ENCODE results near the gene STRA8. TPM values are rescaled to one million over a fixed set of nuclear protein-coding genes. Genes with fewer than 3 reads are reported as not detected.
"Not testable (repeated sequence)": the region's sequence is repeated elsewhere in the genome, so short reads cannot be mapped to it uniquely, and the experiment has no call there.

The STRA8 gene
- total RNA-seq, 5 donors from 2014 or later (not counting 1 experiment from before 2014, with no cell fraction given), result not detected

GRCh38 chr7:135208102-135208793, 25.4 kb upstream of the STRA8 start:
- CTCF ChIA-PET, result interaction anchor here in 1 of 2 donors (1.8 kb wide), 1 partner anchor 37 kb away, joined by 4 read pairs; no protein-coding TSS in a partner anchor
- peaks cover 21% of the 10 kb centered on the region for H3K36me3 Mint-ChIP-seq
- DNase-seq, result no peak
- WGBS (ENCODE audit: insufficient coverage), result 89% methylated on average over 4 of the region's 6 CpGs
- H3K27me3 Mint-ChIP-seq, result no peaks in the 10 kb centered on the region
- ATAC-seq (replicated peaks in 1 of 4), result no peak
- POLR2A ChIA-PET, result interaction anchor here in 1 of 2 donors (0.6 kb wide), 1 partner anchor 473 kb away, joined by 4 read pairs; no protein-coding TSS in a partner anchor
- Histone ChIP-seq H3K36me3 (ENCODE audit: control insufficient read depth in 2 of 2, extremely low read depth in 1 of 2, insufficient read depth in 1 of 2, low read length in 1 of 2) (peaks cover 6 to 22% of the 10 kb centered on the region in 2 donors), H3K9me3 (no peaks in the 10 kb centered on the region), H3K27me3 (replicated peaks in 1 of 2; ENCODE audit: control insufficient read depth in 2 of 2, extremely low read depth in 1 of 2, insufficient read depth in 2 of 2, low read length in 1 of 2) (no peaks in the 10 kb centered on the region), H3K27ac (ENCODE audit: low read length) (no peak overlapping the region), H3K4me3 (ENCODE audit: control insufficient read depth in 1 of 2, extremely low read depth in 1 of 2, low read length in 1 of 2) (no peak overlapping the region), H3K4me1 (ENCODE audit: control insufficient read depth in 1 of 2, extremely low read depth in 1 of 2, insufficient read depth in 2 of 2, low read length in 2 of 2) (peaks cover 8 to 32% of the 10 kb centered on the region in 2 experiments)
- peaks cover 45 to 59% (median 48%) of the 10 kb centered on the region in 3 donors for H3K4me1 Mint-ChIP-seq
- H3K9me3 Mint-ChIP-seq, result no peaks in the 10 kb centered on the region
- peak overlapping the region in 1 of 3 donors; percentile 18 for H3K4me3 Mint-ChIP-seq
- no peak overlapping the region for H3K27ac Mint-ChIP-seq

- POLR2A ChIA-PET, result no interaction called here
- H3K36me3 Mint-ChIP-seq, result peaks cover 10% of the 10 kb centered on the region
Measured at GRCh38 chr7:135209225-135209834, 24.3 kb upstream of the STRA8 start.

GRCh38 chr7:135210888-135211178, 22.8 kb upstream of the STRA8 start:
- WGBS (ENCODE audit: insufficient coverage), result 0% methylated on average over 13 of the region's 13 CpGs
- peak overlapping the region; percentile 77 to 94 for H3K4me3 ChIP-seq (ENCODE audit: control insufficient read depth in 1 of 2, extremely low read depth in 1 of 2, low read length in 1 of 2)

More at GRCh38 chr7:135209225-135209834, 24.3 kb upstream of the STRA8 start:
- Mint-ChIP-seq H3K4me1 (peaks cover 38 to 50% (median 39%) of the 10 kb centered on the region in 3 donors), H3K27ac (no peak overlapping the region), H3K27me3 (no peaks in the 10 kb centered on the region), H3K9me3 (no peaks in the 10 kb centered on the region), H3K4me3 (peak overlapping the region in 2 of 3 donors; percentile 89 to 93)
- DNase-seq (no peak), ATAC-seq (replicated peaks in 1 of 4) (no peak)
- H3K4me1 ChIP-seq (ENCODE audit: control insufficient read depth in 1 of 2, extremely low read depth in 1 of 2, insufficient read depth in 2 of 2, low read length in 2 of 2), result peaks cover 8 to 30% of the 10 kb centered on the region in 2 experiments
- WGBS (ENCODE audit: insufficient coverage), result no CpG with 5 or more reads among the region's 7 CpGs
- H3K36me3 ChIP-seq (ENCODE audit: control insufficient read depth in 2 of 2, extremely low read depth in 1 of 2, insufficient read depth in 1 of 2, low read length in 1 of 2), result peaks cover 6 to 11% of the 10 kb centered on the region in 2 donors
- no peaks in the 10 kb centered on the region for H3K9me3 ChIP-seq
- CTCF ChIA-PET, result interaction anchor here (0.6 to 1.8 kb wide), 4 partner anchors 38 to 562 kb away, joined by 3 to 4 read pairs (median 3); partner anchors contain the start of genes AGBL3 (in 1 of the 2) and TMEM140 (in 1 of the 2)
- H3K27ac ChIP-seq (ENCODE audit: low read length), result no peak overlapping the region
- no peak overlapping the region for H3K4me3 ChIP-seq (ENCODE audit: control insufficient read depth in 1 of 2, extremely low read depth in 1 of 2, low read length in 1 of 2)
- no peaks in the 10 kb centered on the region for H3K27me3 ChIP-seq (replicated peaks in 1 of 2; ENCODE audit: control insufficient read depth in 2 of 2, extremely low read depth in 1 of 2, insufficient read depth in 2 of 2, low read length in 1 of 2)

GRCh38 chr7:135211179-135211945, 22.3 kb upstream of the STRA8 start, which contains the start of gene WDR91:
Gene WDR91 (minus strand): TSS chr7:135211526. CDS start chr7:135211502, 24 bp downstream.
- peak within 1 kb of the TSS; percentile 79 to 94 for H3K4me3 ChIP-seq (ENCODE audit: control insufficient read depth in 1 of 2, extremely low read depth in 1 of 2, low read length in 1 of 2)
- peaks cover 0 to 4% of the 10 kb centered on the region in 2 donors for H3K36me3 ChIP-seq (ENCODE audit: control insufficient read depth in 2 of 2, extremely low read depth in 1 of 2, insufficient read depth in 1 of 2, low read length in 1 of 2)
- Mint-ChIP-seq H3K27ac (peak within 1 kb of the TSS; percentile 96 to 98), H3K4me3 (peak within 1 kb of the TSS; percentile 89 to 99 (median 93)), H3K9me3 (no peaks in the 10 kb centered on the region), H3K27me3 (no peaks in the 10 kb centered on the region), H3K36me3 (peaks cover 1% of the 10 kb centered on the region), H3K4me1 (peaks cover 36 to 44% (median 37%) of the 10 kb centered on the region in 3 donors)
- ATAC-seq (replicated peaks in 1 of 4), result peak; percentile 90 to 98 (median 94)
- peaks cover 8 to 30% of the 10 kb centered on the region in 2 experiments for H3K4me1 ChIP-seq (ENCODE audit: control insufficient read depth in 1 of 2, extremely low read depth in 1 of 2, insufficient read depth in 2 of 2, low read length in 2 of 2)
- ChIA-PET POLR2A (interaction anchor here (0.6 to 1.4 kb wide), 6 partner anchors 9 to 1727 kb away, joined by 3 to 6 read pairs (median 4); no protein-coding TSS in a partner anchor), CTCF (interaction anchor here (0.6 to 1.5 kb wide), 3 partner anchors 40 to 225 kb away, joined by 4 to 5 read pairs (median 5); partner anchors contain the start of genes AGBL3 (in 1 of the 2) and TMEM140 (in 1 of the 2))
- H3K27ac ChIP-seq (ENCODE audit: low read length), result peak within 1 kb of the TSS; percentile 82
- H3K9me3 ChIP-seq, result no peaks in the 10 kb centered on the region
- peak; percentile 86 to 98 (median 94) for DNase-seq
- under 1% methylated on average over 76 of the region's 82 CpGs for WGBS (ENCODE audit: insufficient coverage)
- no peaks in the 10 kb centered on the region for H3K27me3 ChIP-seq (replicated peaks in 1 of 2; ENCODE audit: control insufficient read depth in 2 of 2, extremely low read depth in 1 of 2, insufficient read depth in 2 of 2, low read length in 1 of 2)

More at GRCh38 chr7:135210888-135211178, 22.8 kb upstream of the STRA8 start:
- peak overlapping the region; percentile 50 to 98 for H3K27ac Mint-ChIP-seq
- H3K36me3 ChIP-seq (ENCODE audit: control insufficient read depth in 2 of 2, extremely low read depth in 1 of 2, insufficient read depth in 1 of 2, low read length in 1 of 2), result peaks cover 0 to 7% of the 10 kb centered on the region in 2 donors
- H3K27ac ChIP-seq (ENCODE audit: low read length), result peak overlapping the region; percentile 82
- ATAC-seq (replicated peaks in 1 of 4) (peak in 3 of 4 experiments; percentile 7 to 9 (median 8)), DNase-seq (peak in 3 of 35 experiments; percentile 3 to 9 (median 8))
- no peaks in the 10 kb centered on the region for H3K27me3 ChIP-seq (replicated peaks in 1 of 2; ENCODE audit: control insufficient read depth in 2 of 2, extremely low read depth in 1 of 2, insufficient read depth in 2 of 2, low read length in 1 of 2)
- peaks cover 3% of the 10 kb centered on the region for H3K36me3 Mint-ChIP-seq
- H3K4me1 ChIP-seq (ENCODE audit: control insufficient read depth in 1 of 2, extremely low read depth in 1 of 2, insufficient read depth in 2 of 2, low read length in 2 of 2), result peaks cover 8 to 30% of the 10 kb centered on the region in 2 experiments
- H3K4me1 Mint-ChIP-seq, result peaks cover 38 to 48% (median 39%) of the 10 kb centered on the region in 3 donors
- H3K4me3 Mint-ChIP-seq, result peak overlapping the region; percentile 89 to 99 (median 93)
- no peaks in the 10 kb centered on the region for H3K9me3 Mint-ChIP-seq
- H3K27me3 Mint-ChIP-seq, result no peaks in the 10 kb centered on the region
- ChIA-PET POLR2A (interaction anchor here (0.6 to 1.4 kb wide), 5 partner anchors 9 to 1726 kb away, joined by 3 to 6 read pairs (median 3); no protein-coding TSS in a partner anchor), CTCF (interaction anchor here (0.6 to 1.5 kb wide), 3 partner anchors 40 to 224 kb away, joined by 4 to 5 read pairs (median 5); partner anchors contain the start of genes AGBL3 (in 1 of the 2) and TMEM140 (in 1 of the 2))
- H3K9me3 ChIP-seq, result no peaks in the 10 kb centered on the region

- not testable (repeated sequence) for H3K36me3 ChIP-seq (ENCODE audit: control insufficient read depth in 2 of 2, extremely low read depth in 1 of 2, insufficient read depth in 1 of 2, low read length in 1 of 2); H3K27me3 Mint-ChIP-seq; H3K27me3 ChIP-seq (replicated peaks in 1 of 2; ENCODE audit: control insufficient read depth in 2 of 2, extremely low read depth in 1 of 2, insufficient read depth in 2 of 2, low read length in 1 of 2); H3K9me3 ChIP-seq; DNase-seq; H3K36me3 Mint-ChIP-seq; H3K9me3 Mint-ChIP-seq
- Mint-ChIP-seq H3K4me3 (peak overlapping the region; percentile 89 to 99 (median 93)), H3K4me1 (peaks cover 31 to 40% (median 33%) of the 10 kb centered on the region in 3 donors), H3K27ac (peak overlapping the region; percentile 49 to 78)
- peak overlapping the region; percentile 65 for H3K27ac ChIP-seq (ENCODE audit: low read length)
- H3K4me1 ChIP-seq (ENCODE audit: control insufficient read depth in 1 of 2, extremely low read depth in 1 of 2, insufficient read depth in 2 of 2, low read length in 2 of 2), result peaks cover 8 to 29% of the 10 kb centered on the region in 2 experiments
- ChIA-PET POLR2A (interaction anchor here (0.8 to 1.4 kb wide), 2 partner anchors 10 to 566 kb away, joined by 4 to 6 read pairs; no protein-coding TSS in a partner anchor), CTCF (interaction anchor here in 1 of 2 donors (0.7 to 1.5 kb wide), 2 partner anchors 41 to 225 kb away, joined by 4 read pairs; partner anchors contain the start of genes AGBL3 and CYREN)
- ATAC-seq (replicated peaks in 1 of 4), result peak in 2 of 4 experiments; percentile 0
- H3K4me3 ChIP-seq (ENCODE audit: control insufficient read depth in 1 of 2, extremely low read depth in 1 of 2, low read length in 1 of 2), result peak overlapping the region; percentile 76 to 79
- WGBS (ENCODE audit: insufficient coverage), result 69% methylated on average over 7 of the region's 30 CpGs
Measured at GRCh38 chr7:135211946-135212685, 21.5 kb upstream of the STRA8 start.

Measured in T-cell (primary cell).